Measurements from ENCODE around the gene ABCG1.
A peak's percentile ranks its signal among the peaks of the same experiment; 100 is the strongest.

ABCG1 gene

GRCh38 chr21:42212266-42212665, 6.7 kb upstream of the ABCG1 start:
- H3K18ac ChIP-seq (ENCODE audit: low read length): no peak overlapping the region
- no peaks in the 10 kb centered on the region for H3K79me1 ChIP-seq (ENCODE audit: low read depth, low read length)
- H3K9ac ChIP-seq (ENCODE audit: low read depth, low read length, poor library complexity): no peak overlapping the region
- H3K4me1 ChIP-seq (ENCODE audit: control insufficient read depth in 2 of 2, insufficient read depth in 1 of 2, low read depth in 1 of 2, low read length in 2 of 2): peaks cover 0 to 6% of the 10 kb centered on the region in 2 donors
- no peak overlapping the region for H4K91ac ChIP-seq (ENCODE audit: low read depth, low read length, poor library complexity)
- H3K36me3 ChIP-seq (replicated peaks in 1 of 2; ENCODE audit: control insufficient read depth in 2 of 2, insufficient read depth in 2 of 2, low read length in 2 of 2): no peaks in the 10 kb centered on the region
- H3K27ac ChIP-seq (replicated peaks; ENCODE audit: low read length): no peak overlapping the region
- DNase-seq (ENCODE audit: low spot score): no peak
- no peak overlapping the region for H4K8ac ChIP-seq (ENCODE audit: low read depth, low read length)
- no peak overlapping the region for H2AFZ ChIP-seq (ENCODE audit: low read length)
- peaks cover 0 to 7% (median 0%) of the 10 kb centered on the region in 3 experiments for H3K27me3 ChIP-seq (ENCODE audit: control insufficient read depth in 3 of 3, insufficient read depth in 3 of 3, low read depth in 1 of 3, low read length in 3 of 3)
- no peak overlapping the region for H2BK12ac ChIP-seq (ENCODE audit: low read length)
- H3K4me3 ChIP-seq (ENCODE audit: low read length in 2 of 2): no peak overlapping the region
- no peak overlapping the region for H3K23ac ChIP-seq (ENCODE audit: low read depth, low read length, poor library complexity)
- no peak overlapping the region for H3K14ac ChIP-seq (ENCODE audit: low read length)
- H2BK15ac ChIP-seq (ENCODE audit: low read length): no peak overlapping the region
- no peak overlapping the region for H2BK120ac ChIP-seq (ENCODE audit: low read depth, low read length)
- H2AK5ac ChIP-seq (ENCODE audit: low read depth, low read length): no peak overlapping the region
- H3K4ac ChIP-seq (ENCODE audit: low read length): no peak overlapping the region
- no CpG with 5 or more reads among the region's 3 CpGs for WGBS, 2 donors (ENCODE audit: extremely low coverage in 2 of 2, insufficient read length in 2 of 2, insufficient replicate concordance in 1 of 2)
- H3K4me2 ChIP-seq (ENCODE audit: insufficient read depth, low read length, poor library complexity, severe bottlenecking): no peak overlapping the region
- no peak overlapping the region for H2BK5ac ChIP-seq (ENCODE audit: low read length)
- peaks cover 0 to 1% of the 10 kb centered on the region in 2 donors for H3K9me3 ChIP-seq (replicated peaks in 1 of 2; ENCODE audit: control insufficient read depth in 2 of 2, insufficient read depth in 1 of 2, low read depth in 1 of 2, low read length in 2 of 2)

GRCh38 chr21:42213082-42213774, 5.7 kb upstream of the ABCG1 start:
- H3K14ac ChIP-seq (ENCODE audit: low read length): peak overlapping the region; percentile 21
- H2BK5ac ChIP-seq (ENCODE audit: low read length): no peak overlapping the region
- no CpG with 5 or more reads among the region's 5 CpGs for WGBS, 2 donors (ENCODE audit: extremely low coverage in 2 of 2, insufficient read length in 2 of 2, insufficient replicate concordance in 1 of 2)
- no peak overlapping the region for H2BK15ac ChIP-seq (ENCODE audit: low read length)
- no peaks in the 10 kb centered on the region for H3K79me1 ChIP-seq (ENCODE audit: low read depth, low read length)
- H3K4me3 ChIP-seq (ENCODE audit: low read length in 2 of 2): no peak overlapping the region
- H3K9ac ChIP-seq (ENCODE audit: low read depth, low read length, poor library complexity): no peak overlapping the region
- H3K23ac ChIP-seq (ENCODE audit: low read depth, low read length, poor library complexity): no peak overlapping the region
- H3K27me3 ChIP-seq (ENCODE audit: control insufficient read depth in 3 of 3, insufficient read depth in 3 of 3, low read depth in 1 of 3, low read length in 3 of 3): peaks cover 0 to 14% (median under 1%) of the 10 kb centered on the region in 3 experiments
- no peaks in the 10 kb centered on the region for H3K9me3 ChIP-seq (replicated peaks in 1 of 2; ENCODE audit: control insufficient read depth in 2 of 2, insufficient read depth in 1 of 2, low read depth in 1 of 2, low read length in 2 of 2)
- no peak overlapping the region for H3K18ac ChIP-seq (ENCODE audit: low read length)
- H3K27ac ChIP-seq (replicated peaks; ENCODE audit: low read length): no peak overlapping the region
- H3K4ac ChIP-seq (ENCODE audit: low read length): no peak overlapping the region
- H2BK12ac ChIP-seq (ENCODE audit: low read length): no peak overlapping the region
- no peak overlapping the region for H4K91ac ChIP-seq (ENCODE audit: low read depth, low read length, poor library complexity)
- H4K8ac ChIP-seq (ENCODE audit: low read depth, low read length): no peak overlapping the region
- H2AFZ ChIP-seq (ENCODE audit: low read length): no peak overlapping the region
- H3K36me3 ChIP-seq (replicated peaks in 1 of 2; ENCODE audit: control insufficient read depth in 2 of 2, insufficient read depth in 2 of 2, low read length in 2 of 2): no peaks in the 10 kb centered on the region
- peaks cover 0 to 8% of the 10 kb centered on the region in 2 donors for H3K4me1 ChIP-seq (ENCODE audit: control insufficient read depth in 2 of 2, insufficient read depth in 1 of 2, low read depth in 1 of 2, low read length in 2 of 2)
- DNase-seq (ENCODE audit: low spot score): no peak
- no peak overlapping the region for H2AK5ac ChIP-seq (ENCODE audit: low read depth, low read length)
- H2BK120ac ChIP-seq (ENCODE audit: low read depth, low read length): no peak overlapping the region
- H3K4me2 ChIP-seq (ENCODE audit: insufficient read depth, low read length, poor library complexity, severe bottlenecking): no peak overlapping the region

- Histone ChIP-seq H3K4me3 (ENCODE audit: low read length in 2 of 2) (no peak overlapping the region), H3K36me3 (replicated peaks in 1 of 2; ENCODE audit: control insufficient read depth in 2 of 2, insufficient read depth in 2 of 2, low read length in 2 of 2) (no peaks in the 10 kb centered on the region), H3K9me3 (replicated peaks in 1 of 2; ENCODE audit: control insufficient read depth in 2 of 2, insufficient read depth in 1 of 2, low read depth in 1 of 2, low read length in 2 of 2) (no peaks in the 10 kb centered on the region), H3K23ac (ENCODE audit: low read depth, low read length, poor library complexity) (peak overlapping the region; percentile 13), H4K91ac (ENCODE audit: low read depth, low read length, poor library complexity) (no peak overlapping the region), H3K4me1 (ENCODE audit: control insufficient read depth in 2 of 2, insufficient read depth in 1 of 2, low read depth in 1 of 2, low read length in 2 of 2) (peaks cover 0 to 5% of the 10 kb centered on the region in 2 donors), H2BK15ac (ENCODE audit: low read length) (peak overlapping the region; percentile 28), H2BK5ac (ENCODE audit: low read length) (no peak overlapping the region), H3K9ac (ENCODE audit: low read depth, low read length, poor library complexity) (no peak overlapping the region), H2AFZ (ENCODE audit: low read length) (no peak overlapping the region), H3K18ac (ENCODE audit: low read length) (no peak overlapping the region), H4K8ac (ENCODE audit: low read depth, low read length) (no peak overlapping the region), H3K14ac (ENCODE audit: low read length) (no peak overlapping the region), H3K27me3 (ENCODE audit: control insufficient read depth in 3 of 3, insufficient read depth in 3 of 3, low read depth in 1 of 3, low read length in 3 of 3) (peaks cover 0 to 23% (median 5%) of the 10 kb centered on the region in 3 experiments), H2AK5ac (ENCODE audit: low read depth, low read length) (no peak overlapping the region), H3K27ac (replicated peaks; ENCODE audit: low read length) (no peak overlapping the region), H2BK120ac (ENCODE audit: low read depth, low read length) (no peak overlapping the region), H3K79me1 (ENCODE audit: low read depth, low read length) (no peaks in the 10 kb centered on the region), H3K4ac (ENCODE audit: low read length) (no peak overlapping the region), H3K4me2 (ENCODE audit: insufficient read depth, low read length, poor library complexity, severe bottlenecking) (no peak overlapping the region), H2BK12ac (ENCODE audit: low read length) (peak overlapping the region; percentile 35)
- no CpG with 5 or more reads among the region's 10 CpGs for WGBS, 2 donors (ENCODE audit: extremely low coverage in 2 of 2, insufficient read length in 2 of 2, insufficient replicate concordance in 1 of 2)
- no peak for DNase-seq (ENCODE audit: low spot score)
Observed at GRCh38 chr21:42214081-42214750, 4.7 kb upstream of the ABCG1 start.

- H2BK5ac ChIP-seq (ENCODE audit: low read length): no peak overlapping the region
- H3K4me1 ChIP-seq (ENCODE audit: control insufficient read depth in 2 of 2, insufficient read depth in 1 of 2, low read depth in 1 of 2, low read length in 2 of 2): peaks cover 0 to 6% of the 10 kb centered on the region in 2 donors
- H3K27me3 ChIP-seq (ENCODE audit: control insufficient read depth in 3 of 3, insufficient read depth in 3 of 3, low read depth in 1 of 3, low read length in 3 of 3): peaks cover 0 to 30% (median 12%) of the 10 kb centered on the region in 3 experiments
- no peak overlapping the region for H2BK12ac ChIP-seq (ENCODE audit: low read length)
- H3K4me2 ChIP-seq (ENCODE audit: insufficient read depth, low read length, poor library complexity, severe bottlenecking): no peak overlapping the region
- no peak for DNase-seq (ENCODE audit: low spot score)
- no peak overlapping the region for H2AK5ac ChIP-seq (ENCODE audit: low read depth, low read length)
- no peak overlapping the region for H2BK15ac ChIP-seq (ENCODE audit: low read length)
- H3K4me3 ChIP-seq (ENCODE audit: low read length in 2 of 2): no peak overlapping the region
- H4K91ac ChIP-seq (ENCODE audit: low read depth, low read length, poor library complexity): no peak overlapping the region
- H4K8ac ChIP-seq (ENCODE audit: low read depth, low read length): no peak overlapping the region
- peak overlapping the region; percentile 13 for H3K18ac ChIP-seq (ENCODE audit: low read length)
- no peak overlapping the region for H3K4ac ChIP-seq (ENCODE audit: low read length)
- H3K23ac ChIP-seq (ENCODE audit: low read depth, low read length, poor library complexity): no peak overlapping the region
- no peaks in the 10 kb centered on the region for H3K36me3 ChIP-seq (replicated peaks in 1 of 2; ENCODE audit: control insufficient read depth in 2 of 2, insufficient read depth in 2 of 2, low read length in 2 of 2)
- H3K9me3 ChIP-seq (replicated peaks in 1 of 2; ENCODE audit: control insufficient read depth in 2 of 2, insufficient read depth in 1 of 2, low read depth in 1 of 2, low read length in 2 of 2): no peaks in the 10 kb centered on the region
- no peak overlapping the region for H3K14ac ChIP-seq (ENCODE audit: low read length)
- no peak overlapping the region for H2BK120ac ChIP-seq (ENCODE audit: low read depth, low read length)
- no peaks in the 10 kb centered on the region for H3K79me1 ChIP-seq (ENCODE audit: low read depth, low read length)
- H2AFZ ChIP-seq (ENCODE audit: low read length): no peak overlapping the region
- H3K27ac ChIP-seq (replicated peaks; ENCODE audit: low read length): no peak overlapping the region
- WGBS, 2 donors (ENCODE audit: extremely low coverage in 2 of 2, insufficient read length in 2 of 2, insufficient replicate concordance in 1 of 2): no CpG with 5 or more reads among the region's 5 CpGs
- H3K9ac ChIP-seq (ENCODE audit: low read depth, low read length, poor library complexity): no peak overlapping the region
Observed at GRCh38 chr21:42214921-42215320, 4.0 kb upstream of the ABCG1 start.

Measured in neuronal stem cell (in vitro differentiated cells).